ENCODE measurements around the gene SETD3. TPM values are rescaled to one million over a fixed set of nuclear protein-coding genes. Genes with fewer than 3 reads are reported as not detected.

The SETD3 gene
- total RNA-seq, 1 experiment from 2014 or later: 46.8 TPM

GRCh38 chr14:99437706-99438105 lies 43.0 kb downstream of the SETD3 start:
- no peak for DNase-seq
- no peaks in the 10 kb centered on the region for H3K79me2 ChIP-seq (ENCODE audit: low read length)
- BruUV-seq (replicated peaks): no TSS peak
- TF ChIP-seq EZH2phosphoT487 (IDR thresholded peaks at IDR 0.05; ENCODE audit: borderline replicate concordance, low read length) (no peak), EZH2 (IDR thresholded peaks at IDR 0.05; ENCODE audit: low read length, unreplicated experiment) (no peak)
- TF ChIP-seq, protein P1, sequence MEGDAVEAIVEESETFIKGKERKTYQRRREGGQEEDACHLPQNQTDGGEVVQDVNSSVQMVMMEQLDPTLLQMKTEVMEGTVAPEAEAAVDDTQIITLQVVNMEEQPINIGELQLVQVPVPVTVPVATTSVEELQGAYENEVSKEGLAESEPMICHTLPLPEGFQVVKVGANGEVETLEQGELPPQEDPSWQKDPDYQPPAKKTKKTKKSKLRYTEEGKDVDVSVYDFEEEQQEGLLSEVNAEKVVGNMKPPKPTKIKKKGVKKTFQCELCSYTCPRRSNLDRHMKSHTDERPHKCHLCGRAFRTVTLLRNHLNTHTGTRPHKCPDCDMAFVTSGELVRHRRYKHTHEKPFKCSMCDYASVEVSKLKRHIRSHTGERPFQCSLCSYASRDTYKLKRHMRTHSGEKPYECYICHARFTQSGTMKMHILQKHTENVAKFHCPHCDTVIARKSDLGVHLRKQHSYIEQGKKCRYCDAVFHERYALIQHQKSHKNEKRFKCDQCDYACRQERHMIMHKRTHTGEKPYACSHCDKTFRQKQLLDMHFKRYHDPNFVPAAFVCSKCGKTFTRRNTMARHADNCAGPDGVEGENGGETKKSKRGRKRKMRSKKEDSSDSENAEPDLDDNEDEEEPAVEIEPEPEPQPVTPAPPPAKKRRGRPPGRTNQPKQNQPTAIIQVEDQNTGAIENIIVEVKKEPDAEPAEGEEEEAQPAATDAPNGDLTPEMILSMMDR (conservative IDR thresholded peaks at IDR 0.05; ENCODE audit: low read depth, low read length): no peak
- H3K9ac ChIP-seq (ENCODE audit: low read length): no peak overlapping the region
- intact Hi-C loops (cut with micrococcal nuclease): no loop called here
- ATAC-seq: no peak
- H3K36me3 ChIP-seq (ENCODE audit: low read depth, low read length): 0 out of 2 replicates have a peak, but pooled peaks cover 4% of the 10 kb centered on the region
- H3K4me3 ChIP-seq (ENCODE audit: low read length): no peak overlapping the region
- CTCF ChIA-PET: no interaction called here
- POLR2A ChIA-PET (ENCODE audit: unreplicated experiment): no interaction called here
- H3K4me1 ChIP-seq (ENCODE audit: insufficient read depth, low read length): no peaks in the 10 kb centered on the region
- no peak overlapping the region for H3K27ac ChIP-seq (ENCODE audit: low read length)
- H3F3A ChIP-seq (ENCODE audit: low read length, unreplicated experiment): no peaks in the 10 kb centered on the region
- H3K9me2 ChIP-seq (replicated peaks; ENCODE audit: low read length): no peaks in the 10 kb centered on the region
- no peaks in the 10 kb centered on the region for H3K27me3 ChIP-seq (ENCODE audit: low read length)
- H4K20me1 ChIP-seq (ENCODE audit: low read length): no peaks in the 10 kb centered on the region
- H3K4me2 ChIP-seq (ENCODE audit: low read length): no peak overlapping the region
- H2AFZ ChIP-seq (ENCODE audit: low read length): no peak overlapping the region
- no peaks in the 10 kb centered on the region for H3K9me3 ChIP-seq (ENCODE audit: low read length)

DNA sequence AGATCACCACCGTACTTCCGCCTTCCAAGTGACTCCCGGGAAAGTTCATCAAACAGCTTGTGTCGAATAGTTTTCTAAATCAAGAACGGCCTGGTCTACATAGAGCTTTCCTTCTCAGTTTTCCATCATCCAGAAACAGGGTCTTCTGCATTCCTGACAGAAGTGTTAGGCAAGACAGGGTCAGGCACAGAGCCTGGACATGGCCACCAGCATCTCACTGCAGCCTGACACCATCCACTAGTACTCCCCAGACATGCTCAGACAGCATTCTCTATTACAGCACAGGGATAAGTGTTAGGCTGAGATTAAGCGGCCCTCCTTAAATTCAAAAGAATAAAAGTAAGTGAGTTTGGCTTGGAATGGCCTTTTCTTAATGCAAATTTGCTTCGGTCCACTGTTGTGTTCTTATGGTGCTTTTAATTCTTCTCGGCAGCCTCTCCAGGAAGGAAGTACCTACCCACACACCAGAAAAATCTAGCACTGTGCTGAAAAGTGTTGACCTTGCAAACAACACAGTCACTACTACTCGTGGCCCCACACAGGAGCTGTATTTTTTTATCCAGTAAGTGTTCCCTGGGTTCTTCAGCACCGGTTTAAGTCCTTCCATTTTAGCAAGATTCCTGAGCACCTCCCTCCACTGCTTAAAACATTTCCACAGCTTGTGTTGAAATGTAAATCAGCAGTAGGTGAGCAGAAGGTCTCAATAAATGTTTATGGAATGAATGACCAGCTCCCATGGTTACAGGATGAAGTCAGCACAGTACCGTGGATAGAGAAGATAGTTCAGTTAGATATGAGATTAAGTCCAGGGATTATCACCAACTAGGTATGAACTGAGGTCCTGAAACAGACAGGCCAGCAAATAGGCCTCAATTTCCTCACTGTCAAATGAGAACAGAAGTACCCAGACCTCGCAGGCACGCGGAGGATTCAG lies 44.1 kb downstream of the SETD3 start:
- CTCF ChIA-PET: no interaction called here
- H2AFZ ChIP-seq (ENCODE audit: low read length): no peak overlapping the region
- POLR2A ChIA-PET (ENCODE audit: unreplicated experiment): no interaction called here
- no peaks in the 10 kb centered on the region for H4K20me1 ChIP-seq (ENCODE audit: low read length)
- no peaks in the 10 kb centered on the region for H3F3A ChIP-seq (ENCODE audit: low read length, unreplicated experiment)
- no peak overlapping the region for H3K4me2 ChIP-seq (ENCODE audit: low read length)
- no peaks in the 10 kb centered on the region for H3K79me2 ChIP-seq (ENCODE audit: low read length)
- no peaks in the 10 kb centered on the region for H3K4me1 ChIP-seq (ENCODE audit: insufficient read depth, low read length)
- H3K27me3 ChIP-seq (ENCODE audit: low read length): no peaks in the 10 kb centered on the region
- DNase-seq (no peak), ATAC-seq (no peak)
- H3K9me2 ChIP-seq (replicated peaks; ENCODE audit: low read length): no peaks in the 10 kb centered on the region
- H3K9me3 ChIP-seq (ENCODE audit: low read length): no peaks in the 10 kb centered on the region
- TF ChIP-seq EZH2phosphoT487 (IDR thresholded peaks at IDR 0.05; ENCODE audit: borderline replicate concordance, low read length): no peak
- TF ChIP-seq, protein P1 (conservative IDR thresholded peaks at IDR 0.05; ENCODE audit: low read depth, low read length): no peak
- no peak for TF ChIP-seq EZH2 (IDR thresholded peaks at IDR 0.05; ENCODE audit: low read length, unreplicated experiment)
- intact Hi-C loops (cut with micrococcal nuclease): no loop called here
- 0 out of 2 replicates have a peak, but pooled peaks cover 4% of the 10 kb centered on the region for H3K36me3 ChIP-seq (ENCODE audit: low read depth, low read length)
- no peak overlapping the region for H3K9ac ChIP-seq (ENCODE audit: low read length)
- BruUV-seq (replicated peaks): no TSS peak
- no peak overlapping the region for H3K4me3 ChIP-seq (ENCODE audit: low read length)
- no peak overlapping the region for H3K27ac ChIP-seq (ENCODE audit: low read length)

GRCh38 chr14:99435327-99435726 lies 45.3 kb downstream of the SETD3 start:
- no peaks in the 10 kb centered on the region for H3K27me3 ChIP-seq (ENCODE audit: low read length)
- H3K79me2 ChIP-seq (ENCODE audit: low read length): no peaks in the 10 kb centered on the region
- H3K4me1 ChIP-seq (ENCODE audit: insufficient read depth, low read length): no peaks in the 10 kb centered on the region
- H3K36me3 ChIP-seq (ENCODE audit: low read depth, low read length): 0 out of 2 replicates have a peak, but pooled peaks cover 9% of the 10 kb centered on the region
- DNase-seq (no peak), ATAC-seq (no peak)
- H3K27ac ChIP-seq (ENCODE audit: low read length): no peak overlapping the region
- H3K9me2 ChIP-seq (replicated peaks; ENCODE audit: low read length): no peaks in the 10 kb centered on the region
- TF ChIP-seq EZH2phosphoT487 (IDR thresholded peaks at IDR 0.05; ENCODE audit: borderline replicate concordance, low read length) (no peak), EZH2 (IDR thresholded peaks at IDR 0.05; ENCODE audit: low read length, unreplicated experiment) (no peak)
- TF ChIP-seq, protein P1 (conservative IDR thresholded peaks at IDR 0.05; ENCODE audit: low read depth, low read length): no peak
- intact Hi-C loops (cut with micrococcal nuclease): no loop called here
- H4K20me1 ChIP-seq (ENCODE audit: low read length): no peaks in the 10 kb centered on the region
- H3F3A ChIP-seq (ENCODE audit: low read length, unreplicated experiment): no peaks in the 10 kb centered on the region
- no peak overlapping the region for H2AFZ ChIP-seq (ENCODE audit: low read length)
- no peaks in the 10 kb centered on the region for H3K9me3 ChIP-seq (ENCODE audit: low read length)
- H3K4me2 ChIP-seq (ENCODE audit: low read length): no peak overlapping the region
- no TSS peak for BruUV-seq (replicated peaks)
- no peak overlapping the region for H3K4me3 ChIP-seq (ENCODE audit: low read length)
- CTCF ChIA-PET: no interaction called here
- POLR2A ChIA-PET (ENCODE audit: unreplicated experiment): no interaction called here
- no peak overlapping the region for H3K9ac ChIP-seq (ENCODE audit: low read length)
